HEK293T (cell line): ENCODE results near the gene OXER1.

Experiments used
- ARNT ChIP-seq: fragments of 450-650 bp; IDR thresholded peaks from 2 replicates; pipeline ENCODE4 v1.6.1; 2017; ENCODE audit warnings: mild to moderate bottlenecking
- ELF4 ChIP-seq: fragments of 450-650 bp; IDR thresholded peaks from 2 replicates; pipeline ENCODE4 v1.6.1; 2017; ENCODE audit warnings: antibody characterized with exemption
- FOXA1 ChIP-seq: fragments of 450-650 bp; IDR thresholded peaks from 2 replicates; pipeline ENCODE4 v1.6.1; 2016; ENCODE audit warnings: mild to moderate bottlenecking
- LEF1 ChIP-seq: fragments of 450-650 bp; IDR thresholded peaks from 2 replicates; pipeline ENCODE4 v1.6.1; 2017; ENCODE audit warnings: mild to moderate bottlenecking, borderline replicate concordance
- SP1 ChIP-seq: fragments of 450-650 bp; IDR thresholded peaks from 2 replicates; pipeline ENCODE4 v1.6.1; 2017
- SUZ12 ChIP-seq: fragments of 450-650 bp; IDR thresholded peaks from 2 replicates; pipeline ENCODE4 v1.6.1; 2016; ENCODE audit warnings: mild to moderate bottlenecking

- TF ChIP-seq LEF1 (no peak), ELF4 (no peak), SUZ12 (no peak), FOXA1 (no peak), SP1 (no peak), ARNT (no peak)
These were observed 22.8 kb downstream of the OXER1 start for GRCh38 chr2:42741140-42741539.
